IgD-negative memory B cell (primary cell): Measurements from ENCODE around the gene RBKS. TPM values are rescaled to one million over a fixed set of nuclear protein-coding genes. Genes with fewer than 3 reads are reported as not detected.

Experiments
- H3K27ac Mint-ChIP-seq, 3 donors: one replicate each; pipeline ENCODE4 v1.8.0; 2020 to 2022; ENCODE audit warnings: mild to moderate bottlenecking in 3 of 3, mixed read lengths in 3 of 3, moderate library complexity in 1 of 3
- H3K27me3 Mint-ChIP-seq: one replicate; pipeline ENCODE4 v1.8.0; 2021; ENCODE audit warnings: mixed read lengths
- H3K36me3 Mint-ChIP-seq: one replicate; pipeline ENCODE4 v1.8.0; 2020; ENCODE audit warnings: mild to moderate bottlenecking, mixed read lengths
- H3K4me1 Mint-ChIP-seq, 3 donors: one replicate each; pipeline ENCODE4 v1.8.0; 2020 to 2022; ENCODE audit warnings: mixed read lengths in 3 of 3, mild to moderate bottlenecking in 1 of 3
- H3K4me3 Mint-ChIP-seq, 4 donors: one replicate each; pipeline ENCODE4 v1.8.0; 2020 to 2022; ENCODE audit warnings: mild to moderate bottlenecking in 4 of 4, mixed read lengths in 4 of 4, moderate library complexity in 3 of 4
- H3K9me3 Mint-ChIP-seq, 3 donors: one replicate each; pipeline ENCODE4 v1.8.0; 2020 to 2021; ENCODE audit warnings: mixed read lengths in 3 of 3, mild to moderate bottlenecking in 1 of 3
- polyA plus RNA-seq: library from polyadenylated mRNA; unstranded; fragments of 300-500 nt; fragmentation: Illumina TruSeq; gene quantifications from one replicate; pipeline ENCODE4 v1.2.3, GENCODE V29; 2021

Gene RBKS
- polyA plus RNA-seq, 1 donor from 2014 or later: 7.5 TPM

DNA sequence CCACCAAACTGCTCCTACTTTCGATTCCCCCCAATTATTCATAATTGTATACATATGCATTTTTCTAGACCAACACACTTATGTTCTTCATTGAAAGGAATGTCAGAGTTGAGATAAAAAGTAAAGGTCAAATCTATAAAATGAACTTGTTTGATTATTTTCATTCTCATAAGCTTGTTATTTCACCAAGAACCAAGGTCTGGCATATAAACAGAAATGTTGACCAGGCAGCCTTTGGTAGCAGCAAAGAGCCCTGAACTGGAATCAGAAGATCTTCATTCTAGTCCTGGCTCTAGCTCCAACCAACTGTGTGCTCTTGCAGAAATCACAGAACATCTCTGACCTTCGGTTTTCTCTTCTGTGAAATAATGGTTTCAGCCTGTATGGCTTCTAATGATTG is 42.9 kb downstream of the RBKS start:
- Mint-ChIP-seq H3K36me3 (peaks cover 9% of the 10 kb centered on the region), H3K27ac (no peak overlapping the region), H3K4me1 (no peaks in the 10 kb centered on the region), H3K27me3 (no peaks in the 10 kb centered on the region), H3K4me3 (no peak overlapping the region), H3K9me3 (no peaks in the 10 kb centered on the region)

DNA sequence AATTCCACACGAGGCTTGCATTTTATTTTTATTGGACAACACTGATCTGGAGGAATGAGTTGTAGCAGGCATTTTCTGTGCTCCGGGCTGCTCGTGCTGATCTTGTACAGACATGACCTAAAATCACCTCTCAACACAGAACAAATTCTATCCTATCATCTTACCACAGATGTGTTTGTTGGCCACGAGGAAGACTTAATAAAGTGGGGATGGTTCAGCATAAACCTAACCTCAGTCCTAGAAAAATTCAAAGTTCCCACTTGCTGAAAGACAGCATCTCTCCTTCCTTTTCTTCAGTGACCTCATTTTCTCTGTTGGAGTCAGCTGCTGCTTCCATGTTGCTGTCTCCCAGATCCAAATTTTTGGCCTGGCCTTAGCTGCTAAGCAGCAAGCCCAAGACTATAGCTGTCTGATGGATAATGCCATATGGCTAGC is 45.3 kb downstream of the RBKS start:
- no peaks in the 10 kb centered on the region for H3K4me1 Mint-ChIP-seq
- H3K36me3 Mint-ChIP-seq: peaks cover 8% of the 10 kb centered on the region
- H3K27me3 Mint-ChIP-seq: no peaks in the 10 kb centered on the region
- H3K27ac Mint-ChIP-seq: no peak overlapping the region
- H3K9me3 Mint-ChIP-seq: no peaks in the 10 kb centered on the region
- H3K4me3 Mint-ChIP-seq: no peak overlapping the region

DNA sequence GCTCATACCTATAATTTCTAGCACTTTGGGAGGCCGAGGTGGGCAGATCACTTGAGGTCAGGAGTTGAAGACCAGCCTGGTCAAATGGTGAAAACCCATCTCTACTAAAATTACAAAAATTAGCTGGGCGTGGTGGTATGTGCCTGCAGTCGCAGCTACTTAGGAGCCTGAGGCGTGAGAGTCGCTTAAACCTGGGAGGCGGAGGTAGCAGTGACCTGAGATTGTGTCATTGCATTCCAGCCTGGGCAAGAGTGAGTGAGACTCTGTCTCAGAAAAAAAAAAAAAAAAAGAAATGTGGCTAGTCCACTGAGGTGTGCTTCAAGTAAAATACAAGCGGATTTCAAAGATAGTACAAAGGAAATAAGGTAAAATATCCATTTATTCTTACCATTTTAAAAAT is 46.2 kb downstream of the RBKS start:
- H3K4me1 Mint-ChIP-seq: no peaks in the 10 kb centered on the region
- no peak overlapping the region for H3K27ac Mint-ChIP-seq
- peaks cover 8% of the 10 kb centered on the region for H3K36me3 Mint-ChIP-seq
- no peaks in the 10 kb centered on the region for H3K9me3 Mint-ChIP-seq
- H3K4me3 Mint-ChIP-seq: no peak overlapping the region
- H3K27me3 Mint-ChIP-seq: no peaks in the 10 kb centered on the region

DNA sequence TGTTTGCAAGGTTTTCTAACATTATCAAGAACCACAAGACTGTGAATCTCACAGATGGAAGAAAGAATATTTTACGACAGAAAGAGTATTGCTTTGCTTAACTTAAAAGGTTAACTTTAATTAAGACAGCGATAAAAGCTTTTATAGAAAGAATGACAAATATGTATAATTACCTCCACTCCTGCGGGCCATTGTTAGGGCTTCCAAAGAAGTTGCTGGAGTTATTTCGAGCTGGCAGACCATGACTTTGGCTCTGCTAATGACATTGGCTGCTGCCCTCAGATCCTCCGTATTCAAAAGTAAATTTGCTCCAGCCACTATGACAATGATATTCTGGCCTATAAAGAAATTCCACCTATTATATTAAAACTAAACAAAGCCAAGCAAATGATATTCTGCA is 47.3 kb downstream of the RBKS start:
- H3K9me3 Mint-ChIP-seq: no peaks in the 10 kb centered on the region
- no peaks in the 10 kb centered on the region for H3K27me3 Mint-ChIP-seq
- no peak overlapping the region for H3K27ac Mint-ChIP-seq
- peaks cover 6% of the 10 kb centered on the region for H3K36me3 Mint-ChIP-seq
- no peaks in the 10 kb centered on the region for H3K4me1 Mint-ChIP-seq
- no peak overlapping the region for H3K4me3 Mint-ChIP-seq

DNA sequence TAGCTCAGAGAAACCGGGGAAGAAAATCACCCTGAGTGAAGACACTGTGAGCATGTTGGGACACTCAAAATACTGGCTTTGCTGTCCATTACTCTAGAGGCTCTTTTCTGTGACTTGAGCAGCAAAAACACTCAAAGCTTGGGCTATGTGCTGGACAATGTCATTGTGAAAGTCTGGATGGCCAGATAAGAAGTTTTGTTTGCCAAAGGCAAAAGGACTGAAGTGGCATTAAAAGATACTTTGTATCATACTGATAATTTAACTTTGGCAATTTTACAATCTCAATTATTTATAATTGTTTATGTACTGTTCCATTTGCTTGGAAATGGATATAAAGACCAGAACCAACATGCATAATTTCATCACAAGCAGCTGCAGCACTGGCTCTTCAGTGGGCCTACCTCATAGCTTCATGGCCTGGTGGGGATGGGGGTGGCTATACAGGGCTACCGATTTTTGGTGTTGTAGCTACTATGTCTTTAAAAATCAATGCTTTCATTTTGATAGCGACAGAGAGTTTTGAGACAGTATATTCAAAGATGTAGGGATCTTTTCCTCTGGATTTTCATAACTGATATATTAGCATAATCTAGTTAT is 51.1 kb downstream of the RBKS start:
- Mint-ChIP-seq H3K4me3 (no peak overlapping the region), H3K36me3 (peaks cover 10% of the 10 kb centered on the region), H3K27me3 (no peaks in the 10 kb centered on the region), H3K9me3 (peaks cover 0 to 5% (median 2%) of the 10 kb centered on the region in 3 donors), H3K27ac (no peak overlapping the region), H3K4me1 (no peaks in the 10 kb centered on the region)

DNA sequence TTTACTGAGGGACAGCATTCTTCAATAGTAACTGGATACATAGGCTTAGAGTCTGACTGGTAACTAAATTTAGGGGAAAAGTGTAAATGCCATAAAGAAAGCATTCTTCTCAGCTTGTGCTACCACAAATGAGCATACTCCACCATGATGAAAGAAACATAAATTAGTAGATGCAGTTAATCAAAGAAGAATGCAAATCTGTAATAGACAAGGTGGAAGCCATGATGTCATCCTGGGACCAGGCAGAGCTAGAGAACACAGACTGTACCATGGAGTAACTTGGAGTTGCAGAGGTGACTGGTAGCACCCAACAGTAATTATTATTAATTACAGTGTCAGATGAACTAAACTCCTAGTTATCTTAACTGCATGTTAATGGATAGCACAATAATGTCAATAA is 51.7 kb downstream of the RBKS start:
- Mint-ChIP-seq H3K4me1 (no peaks in the 10 kb centered on the region), H3K27ac (no peak overlapping the region), H3K36me3 (peaks cover 10% of the 10 kb centered on the region), H3K4me3 (no peak overlapping the region), H3K9me3 (peaks cover 0 to 5% (median 2%) of the 10 kb centered on the region in 3 donors), H3K27me3 (no peaks in the 10 kb centered on the region)

DNA sequence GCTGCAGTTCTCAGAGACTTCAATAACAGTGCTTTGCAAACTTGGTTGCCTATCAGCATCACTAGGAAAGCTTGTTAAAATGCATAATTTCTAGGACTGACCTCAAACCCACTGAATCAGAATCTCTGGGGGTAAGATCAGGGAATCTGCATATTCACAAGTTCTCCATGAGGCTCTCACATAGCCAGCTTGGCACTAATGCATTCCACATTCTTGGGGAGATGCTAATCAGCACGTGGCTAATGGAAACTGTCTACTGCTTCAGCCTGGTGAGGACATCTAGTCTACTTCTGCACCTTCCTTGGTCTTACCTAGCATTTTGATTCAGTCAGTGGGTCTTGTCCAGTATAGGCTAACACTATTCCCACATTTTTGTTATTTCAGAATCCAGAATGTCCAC is 56.3 kb downstream of the RBKS start:
- Mint-ChIP-seq H3K9me3 (peaks cover 0 to 5% (median 2%) of the 10 kb centered on the region in 3 donors), H3K36me3 (peaks cover 25% of the 10 kb centered on the region), H3K27ac (no peak overlapping the region), H3K4me3 (no peak overlapping the region), H3K4me1 (no peaks in the 10 kb centered on the region), H3K27me3 (no peaks in the 10 kb centered on the region)

DNA sequence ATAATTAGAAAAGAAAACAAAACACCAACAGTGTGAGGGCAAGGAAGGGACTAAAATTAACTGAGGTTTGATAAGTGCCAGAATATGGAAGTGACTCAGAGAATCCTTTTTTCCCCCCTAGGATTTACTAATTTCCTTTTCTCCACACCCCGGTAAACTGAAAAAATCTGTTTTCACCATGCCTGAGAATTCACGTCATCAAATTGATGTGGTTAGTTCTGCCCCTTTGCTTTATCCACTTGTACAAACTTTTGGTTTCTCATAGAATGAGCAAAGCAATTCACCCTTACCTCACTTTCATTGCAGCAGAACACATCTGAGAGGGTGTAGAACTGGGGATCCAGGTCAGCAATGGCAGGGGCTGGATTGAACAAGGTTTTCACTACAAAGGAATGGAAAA is 57.8 kb downstream of the RBKS start:
- H3K9me3 Mint-ChIP-seq: peaks cover 0 to 5% (median 0%) of the 10 kb centered on the region in 3 donors
- H3K27ac Mint-ChIP-seq: no peak overlapping the region
- H3K36me3 Mint-ChIP-seq: peaks cover 27% of the 10 kb centered on the region
- no peaks in the 10 kb centered on the region for H3K27me3 Mint-ChIP-seq
- no peak overlapping the region for H3K4me3 Mint-ChIP-seq
- no peaks in the 10 kb centered on the region for H3K4me1 Mint-ChIP-seq

DNA sequence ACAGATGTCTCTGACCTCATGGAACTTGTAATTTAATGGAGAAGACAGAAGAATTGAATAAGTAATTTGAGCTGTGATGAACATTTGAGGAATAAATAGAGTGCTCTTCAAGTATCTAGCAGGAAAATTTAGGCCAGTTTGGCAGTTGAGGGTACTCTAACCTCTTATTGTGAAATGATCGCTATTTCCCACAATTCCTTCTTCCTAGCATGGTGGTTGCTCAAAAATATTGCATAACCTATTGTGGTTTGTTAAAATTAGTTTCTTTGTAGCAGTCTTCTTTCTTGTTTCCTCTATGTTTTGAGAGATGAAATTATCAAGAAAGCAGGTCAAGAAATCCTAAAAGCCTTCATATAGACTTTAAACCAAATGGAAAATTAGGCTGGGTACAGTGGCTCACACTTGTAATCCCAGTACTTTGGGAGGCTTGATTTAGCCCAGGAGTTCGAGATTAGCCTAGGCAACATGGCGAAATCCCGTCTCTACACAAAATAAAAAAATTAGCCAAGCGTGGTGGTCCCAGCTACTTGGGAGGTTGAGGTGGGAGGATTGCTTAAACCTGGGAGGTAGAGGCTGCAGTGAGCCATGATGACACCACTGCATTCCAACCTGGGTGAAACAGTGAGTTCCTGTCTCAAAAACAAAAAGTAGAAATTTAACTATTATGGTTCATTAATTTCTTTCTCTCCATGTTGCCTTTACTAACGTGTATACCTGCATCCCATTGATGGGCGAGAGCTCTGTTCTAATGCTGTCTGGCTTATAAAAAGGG is 58.7 kb downstream of the RBKS start:
- H3K27ac Mint-ChIP-seq: no peak overlapping the region
- no peak overlapping the region for H3K4me3 Mint-ChIP-seq
- peaks cover 28% of the 10 kb centered on the region for H3K36me3 Mint-ChIP-seq
- no peaks in the 10 kb centered on the region for H3K4me1 Mint-ChIP-seq
- H3K27me3 Mint-ChIP-seq: no peaks in the 10 kb centered on the region
- peaks cover 0 to 2% (median 0%) of the 10 kb centered on the region in 3 donors for H3K9me3 Mint-ChIP-seq

DNA sequence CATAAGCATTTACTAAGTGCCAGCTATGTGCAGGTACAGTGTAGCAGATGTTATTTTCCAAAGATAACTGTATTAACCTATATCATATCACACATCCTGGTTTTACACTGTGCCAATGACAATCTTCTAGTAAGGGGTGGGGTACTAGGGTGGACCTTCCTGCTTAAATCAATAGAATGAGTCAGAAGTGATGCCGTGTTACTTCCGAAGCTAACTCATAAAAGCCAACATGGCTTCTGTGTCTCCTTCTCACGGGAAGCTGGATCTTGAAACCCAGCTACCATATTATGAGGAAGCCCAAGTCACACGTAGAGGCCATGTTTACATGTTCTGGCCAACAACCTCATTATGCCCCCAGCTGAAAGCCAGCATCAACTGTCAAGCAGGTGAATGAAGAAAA is 59.5 kb downstream of the RBKS start:
- H3K9me3 Mint-ChIP-seq: no peaks in the 10 kb centered on the region
- H3K27ac Mint-ChIP-seq: no peak overlapping the region
- H3K4me3 Mint-ChIP-seq: no peak overlapping the region
- H3K4me1 Mint-ChIP-seq: no peaks in the 10 kb centered on the region
- peaks cover 32% of the 10 kb centered on the region for H3K36me3 Mint-ChIP-seq
- H3K27me3 Mint-ChIP-seq: no peaks in the 10 kb centered on the region

DNA sequence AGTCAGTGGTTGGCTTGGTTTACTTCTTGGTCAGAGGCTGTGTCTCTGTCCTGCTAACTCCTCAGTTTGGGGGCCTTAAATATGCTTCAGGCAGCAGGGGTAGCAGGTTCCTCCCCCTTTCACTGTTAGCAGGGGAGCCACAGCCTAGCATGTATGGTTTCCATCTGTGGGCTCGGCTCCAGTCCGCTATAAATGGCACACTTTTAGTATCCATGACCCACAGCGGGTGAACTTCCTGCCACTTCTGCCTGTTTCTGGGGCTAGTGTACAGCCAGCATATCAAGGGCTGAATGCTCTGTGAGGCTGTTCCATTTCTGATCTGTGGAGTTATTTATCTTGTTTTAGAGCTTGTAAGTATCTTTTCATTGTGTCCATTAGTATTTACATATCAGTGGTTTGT is 60.4 kb downstream of the RBKS start:
- no peaks in the 10 kb centered on the region for H3K4me1 Mint-ChIP-seq
- H3K36me3 Mint-ChIP-seq: peaks cover 34% of the 10 kb centered on the region
- H3K4me3 Mint-ChIP-seq: no peak overlapping the region
- no peaks in the 10 kb centered on the region for H3K27me3 Mint-ChIP-seq
- no peak overlapping the region for H3K27ac Mint-ChIP-seq
- H3K9me3 Mint-ChIP-seq: peaks cover 1 to 4% (median 2%) of the 10 kb centered on the region in 3 donors

DNA sequence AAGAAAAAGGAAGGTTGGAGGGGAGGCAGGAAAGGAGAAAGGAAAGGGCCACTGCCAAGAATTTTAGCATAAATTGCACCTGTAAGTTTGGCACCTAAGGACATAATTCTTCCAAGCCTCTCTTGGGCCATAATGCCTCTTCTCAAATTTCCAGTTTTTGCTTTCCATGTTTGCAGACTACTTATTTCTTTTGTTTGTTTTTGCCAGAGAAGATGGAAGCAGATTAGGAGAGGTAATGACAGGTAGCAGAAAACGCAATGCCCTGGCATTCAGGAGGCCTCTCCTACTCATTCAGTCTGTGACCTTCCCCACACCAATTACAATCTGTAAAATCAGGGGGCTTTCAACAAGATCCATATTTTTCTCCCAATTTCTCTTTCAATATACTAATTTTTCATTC is 61.9 kb downstream of the RBKS start:
- H3K4me1 Mint-ChIP-seq: no peaks in the 10 kb centered on the region
- peaks cover 2 to 14% (median 3%) of the 10 kb centered on the region in 3 donors for H3K9me3 Mint-ChIP-seq
- H3K27me3 Mint-ChIP-seq: no peaks in the 10 kb centered on the region
- peaks cover 32% of the 10 kb centered on the region for H3K36me3 Mint-ChIP-seq
- H3K4me3 Mint-ChIP-seq: no peak overlapping the region
- no peak overlapping the region for H3K27ac Mint-ChIP-seq

DNA sequence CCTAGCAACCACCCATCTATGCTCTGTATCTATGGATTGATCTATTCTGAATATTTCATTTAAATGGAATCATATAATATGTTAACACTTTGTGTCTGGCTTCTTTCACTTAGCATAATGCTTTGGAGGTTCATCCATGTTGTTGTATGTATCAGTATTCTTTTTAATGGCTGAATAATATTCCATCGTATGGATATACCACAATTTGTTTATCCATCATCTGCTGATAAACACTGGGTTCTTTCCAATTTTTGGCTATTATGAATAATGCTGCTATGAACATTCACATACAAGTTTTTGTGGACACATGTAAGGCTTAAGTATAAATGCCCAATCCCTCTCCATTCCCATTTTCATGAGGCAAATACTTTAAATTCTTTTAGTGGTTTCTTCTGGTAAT is 65.8 kb downstream of the RBKS start:
- Mint-ChIP-seq H3K36me3 (peaks cover 14% of the 10 kb centered on the region), H3K27me3 (no peaks in the 10 kb centered on the region), H3K4me1 (no peaks in the 10 kb centered on the region), H3K27ac (no peak overlapping the region), H3K4me3 (no peak overlapping the region), H3K9me3 (peaks cover 2 to 14% (median 3%) of the 10 kb centered on the region in 3 donors)

DNA sequence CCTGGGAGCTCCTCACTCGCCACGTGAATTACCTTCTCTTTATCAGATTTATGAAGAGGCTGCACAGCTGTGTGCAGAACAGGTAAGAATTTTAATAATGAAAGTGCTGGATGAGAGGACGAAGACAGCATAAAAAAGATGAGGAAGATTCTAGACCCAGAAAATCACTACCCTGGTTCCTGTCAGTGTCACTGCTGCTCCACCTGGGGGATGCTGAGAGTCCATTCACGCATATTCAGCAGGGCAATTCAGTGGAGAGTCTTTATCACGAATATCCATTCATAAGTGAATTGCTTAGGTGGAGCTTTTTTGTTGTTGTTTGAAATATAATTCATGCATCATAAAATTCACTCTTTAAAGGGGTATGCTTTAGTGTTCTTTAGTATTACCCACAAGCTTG is 66.6 kb downstream of the RBKS start:
- H3K9me3 Mint-ChIP-seq: peaks cover 2 to 14% (median 3%) of the 10 kb centered on the region in 3 donors
- H3K36me3 Mint-ChIP-seq: peaks cover 14% of the 10 kb centered on the region
- no peaks in the 10 kb centered on the region for H3K27me3 Mint-ChIP-seq
- no peaks in the 10 kb centered on the region for H3K4me1 Mint-ChIP-seq
- H3K4me3 Mint-ChIP-seq: no peak overlapping the region
- H3K27ac Mint-ChIP-seq: no peak overlapping the region

DNA sequence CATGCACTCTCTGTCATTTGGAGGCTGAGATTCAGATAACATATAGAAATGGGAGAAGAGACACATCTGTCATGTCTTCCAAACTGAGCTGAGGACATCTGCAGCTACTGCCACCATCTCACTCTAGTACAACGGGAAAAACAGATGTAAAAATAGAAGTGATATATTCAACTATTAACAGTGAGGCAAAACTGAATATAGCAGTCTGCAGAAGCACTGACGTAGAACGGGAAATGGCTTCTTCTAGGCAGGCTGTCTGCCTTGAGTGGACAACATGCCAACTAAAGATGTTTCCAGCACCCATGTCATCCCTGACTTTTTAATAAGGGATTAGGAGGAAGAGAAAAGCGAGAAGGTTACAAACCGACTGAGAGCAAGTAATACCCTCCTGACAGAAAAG is 67.1 kb downstream of the RBKS start:
- H3K4me3 Mint-ChIP-seq: no peak overlapping the region
- H3K36me3 Mint-ChIP-seq: peaks cover 14% of the 10 kb centered on the region
- no peaks in the 10 kb centered on the region for H3K27me3 Mint-ChIP-seq
- no peaks in the 10 kb centered on the region for H3K4me1 Mint-ChIP-seq
- H3K9me3 Mint-ChIP-seq: peaks cover 2 to 14% (median 3%) of the 10 kb centered on the region in 3 donors
- no peak overlapping the region for H3K27ac Mint-ChIP-seq

DNA sequence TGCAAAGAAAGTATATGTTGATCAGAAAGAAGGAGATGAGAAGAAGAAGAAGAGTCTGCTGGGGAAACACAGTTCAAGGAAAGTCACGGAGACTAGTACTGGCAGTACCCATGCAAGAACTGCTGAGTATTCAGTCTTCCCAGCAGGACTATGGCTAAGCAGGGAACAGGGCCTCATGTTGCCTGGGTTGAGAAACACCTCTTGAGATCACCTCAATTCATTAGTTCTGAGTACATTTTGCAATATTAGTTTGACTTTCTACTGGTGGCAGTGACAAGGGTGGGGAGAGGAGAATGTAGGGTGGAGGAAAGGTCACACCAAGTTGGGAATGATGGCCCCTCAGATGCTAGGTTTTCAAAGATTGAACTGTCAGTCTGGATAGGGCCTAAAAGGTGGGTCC is 68.1 kb downstream of the RBKS start:
- Mint-ChIP-seq H3K4me1 (no peaks in the 10 kb centered on the region), H3K27ac (no peak overlapping the region), H3K4me3 (no peak overlapping the region), H3K36me3 (peaks cover 8% of the 10 kb centered on the region), H3K27me3 (no peaks in the 10 kb centered on the region), H3K9me3 (peaks cover 2 to 14% (median 3%) of the 10 kb centered on the region in 3 donors)
